Measurements from ENCODE around the gene UGT1A5.
"Not testable (repeated sequence)": the region's sequence is repeated elsewhere in the genome, so short reads cannot be mapped to it uniquely, and the experiment has no call there.

UGT1A5 gene

DNA sequence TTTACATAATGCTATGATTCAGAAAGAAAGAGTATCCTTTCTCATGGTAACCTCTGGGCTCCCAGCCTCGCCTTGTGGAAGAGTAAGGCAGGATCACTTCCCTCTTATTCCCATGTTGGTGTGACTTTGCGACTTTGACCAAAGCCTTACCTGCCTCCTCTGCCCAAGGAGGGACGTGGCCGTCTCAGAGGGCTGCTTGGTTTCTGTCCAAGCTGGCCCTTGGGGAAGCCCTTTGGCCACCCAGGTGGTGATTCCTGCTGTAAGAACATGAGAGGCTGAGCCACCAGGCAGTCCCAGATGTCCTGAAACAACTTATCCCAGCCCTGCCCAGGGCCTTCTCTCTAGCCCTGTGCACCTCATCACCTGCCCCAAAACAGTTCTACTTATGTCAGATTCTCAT, 14.0 kb upstream of the UGT1A5 start:
- DNase-seq: no peak

DNA sequence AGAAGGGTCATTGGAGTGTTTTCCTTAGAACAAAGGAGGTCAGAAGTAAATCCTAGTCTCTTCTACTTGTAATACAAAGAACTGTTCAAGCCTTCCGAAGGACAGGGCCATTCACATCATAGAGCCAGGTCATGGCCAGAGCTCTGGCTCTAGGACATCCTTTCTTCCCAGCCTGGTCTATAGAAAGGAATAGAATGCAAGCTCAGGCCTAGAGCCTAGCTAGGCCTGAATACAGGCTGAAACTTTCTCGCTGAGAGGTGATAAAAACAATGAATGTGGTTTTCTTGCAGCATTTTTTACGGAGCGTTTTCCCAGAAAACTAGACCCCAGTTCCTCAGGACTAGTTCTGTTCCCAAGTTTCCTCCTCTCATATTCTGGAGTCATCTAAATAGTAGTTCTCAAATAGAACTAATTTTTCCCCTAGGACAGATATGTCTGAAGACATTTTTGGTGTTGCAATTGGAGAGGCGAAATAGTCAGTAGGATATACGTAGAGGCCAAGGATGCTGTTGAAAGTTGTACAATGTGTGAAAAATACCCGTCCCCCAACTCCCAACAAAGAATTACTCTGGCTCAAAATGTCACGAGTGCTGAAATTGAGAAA, 13.2 kb upstream of the UGT1A5 start:
- DNase-seq: no peak

DNA sequence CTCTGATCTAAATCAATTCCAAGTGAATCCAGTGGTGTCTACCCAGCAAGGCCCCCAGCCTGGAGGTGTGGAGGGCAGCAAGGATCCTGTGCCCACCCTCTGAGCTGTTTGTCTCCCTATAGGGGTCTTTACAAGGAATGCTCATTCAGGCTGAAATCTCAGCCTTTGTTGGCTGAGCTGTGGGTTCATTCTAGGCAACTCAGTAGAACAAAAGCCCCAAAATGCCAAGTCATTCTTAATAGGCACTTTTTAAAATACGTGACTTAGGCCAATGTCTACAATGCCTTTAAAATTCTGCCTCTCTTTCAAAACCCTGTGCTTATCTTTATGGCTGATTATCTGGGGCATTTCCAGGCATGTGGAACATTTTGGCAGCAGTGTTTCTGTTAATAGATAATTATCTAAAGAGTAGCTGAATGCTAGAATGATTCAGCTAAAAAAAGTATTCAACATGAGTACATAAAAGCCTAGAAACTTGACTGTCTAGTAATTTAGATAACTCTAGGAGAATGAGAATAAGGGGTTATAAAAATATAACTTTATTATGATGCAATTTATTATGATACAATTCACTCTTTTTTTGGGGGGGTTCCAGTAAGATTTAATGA, 12.6 kb upstream of the UGT1A5 start:
- DNase-seq: no peak

DNA sequence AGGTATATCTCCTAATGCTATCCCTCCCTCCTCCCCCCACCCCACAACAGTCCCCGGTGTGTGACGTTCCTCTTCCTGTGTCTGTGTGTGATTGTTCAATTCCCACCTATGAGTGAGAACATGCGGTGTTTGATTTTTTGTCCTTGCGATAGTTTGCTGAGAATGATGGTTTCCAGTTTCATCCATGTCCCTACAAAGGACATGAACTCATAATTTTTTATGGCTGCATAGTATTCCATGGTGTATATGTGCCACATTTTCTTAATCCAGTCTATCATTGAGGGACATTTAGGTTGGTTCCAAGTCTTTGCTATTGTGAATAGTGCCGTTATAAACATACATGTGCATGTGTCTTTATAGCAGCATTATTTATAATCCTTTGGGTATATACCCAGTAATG, 11.9 kb upstream of the UGT1A5 start:
- DNase-seq: not testable (repeated sequence)

DNA sequence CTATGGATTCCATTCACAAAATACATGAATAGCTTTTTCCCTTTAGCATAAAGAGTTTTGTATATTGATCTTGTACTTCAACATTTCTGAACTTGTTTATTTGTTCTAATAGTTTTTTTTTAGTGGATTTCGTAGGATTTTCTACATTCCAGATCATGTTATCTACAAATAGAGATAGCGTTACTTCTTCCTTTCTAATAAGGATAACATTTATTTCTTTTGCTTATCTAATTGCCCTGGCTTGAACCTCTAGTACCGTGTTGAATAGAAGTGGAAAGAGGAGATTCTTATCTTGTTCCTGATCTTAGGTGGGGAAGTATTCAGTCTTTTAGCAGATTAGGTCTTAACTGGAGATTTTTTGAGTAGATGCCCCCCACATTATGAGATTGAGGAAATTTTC, 10.5 kb upstream of the UGT1A5 start:
- DNase-seq: no peak

DNA sequence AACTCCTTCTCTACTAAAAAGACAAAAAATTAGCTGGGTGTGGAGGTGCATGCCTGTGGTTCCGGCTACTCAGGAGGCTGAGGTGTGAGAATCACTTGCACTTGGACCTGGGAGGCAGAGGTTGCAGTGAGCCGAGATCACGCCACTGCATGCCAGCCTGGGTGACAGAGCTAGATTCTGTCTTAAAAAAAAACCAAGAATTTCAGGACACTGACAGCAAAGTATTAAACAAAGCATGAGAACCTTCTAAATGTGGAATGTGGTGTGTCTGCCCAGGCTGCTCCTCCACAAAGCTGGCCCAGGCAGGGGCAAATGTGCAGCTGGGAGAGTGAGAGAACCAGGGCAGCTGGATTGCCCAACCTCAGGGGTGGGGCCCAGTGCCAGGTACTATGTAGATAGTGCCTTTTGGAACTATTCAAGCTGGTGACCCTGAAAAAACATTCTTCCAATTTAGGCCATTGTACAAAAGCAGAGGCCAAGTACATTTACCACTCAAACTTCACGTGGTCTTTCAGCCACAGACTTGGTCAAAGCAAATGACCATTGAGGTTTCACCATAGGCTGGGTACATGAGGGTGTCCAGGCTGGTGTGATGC, 6.7 kb upstream of the UGT1A5 start:
- no peak for DNase-seq

DNA sequence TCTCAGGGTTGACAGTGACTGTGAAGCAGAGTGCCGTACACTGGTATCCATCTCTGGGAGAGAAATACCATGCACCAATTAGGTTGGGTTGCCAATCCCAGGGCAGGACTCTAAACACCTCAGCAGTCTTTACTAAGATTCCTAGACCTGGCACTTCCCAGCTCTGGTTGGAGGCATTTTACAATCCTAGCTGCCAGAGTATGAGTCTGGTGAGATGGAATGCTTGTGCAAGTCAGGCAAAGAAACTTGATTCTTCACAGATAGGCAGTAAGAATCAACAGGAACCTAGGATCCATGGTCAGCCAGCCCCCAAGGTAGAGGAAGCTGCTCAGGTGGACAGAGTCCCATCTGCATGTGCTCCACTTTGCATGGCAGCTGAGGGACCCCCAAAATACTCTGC, 6.0 kb upstream of the UGT1A5 start:
- DNase-seq: no peak

DNA sequence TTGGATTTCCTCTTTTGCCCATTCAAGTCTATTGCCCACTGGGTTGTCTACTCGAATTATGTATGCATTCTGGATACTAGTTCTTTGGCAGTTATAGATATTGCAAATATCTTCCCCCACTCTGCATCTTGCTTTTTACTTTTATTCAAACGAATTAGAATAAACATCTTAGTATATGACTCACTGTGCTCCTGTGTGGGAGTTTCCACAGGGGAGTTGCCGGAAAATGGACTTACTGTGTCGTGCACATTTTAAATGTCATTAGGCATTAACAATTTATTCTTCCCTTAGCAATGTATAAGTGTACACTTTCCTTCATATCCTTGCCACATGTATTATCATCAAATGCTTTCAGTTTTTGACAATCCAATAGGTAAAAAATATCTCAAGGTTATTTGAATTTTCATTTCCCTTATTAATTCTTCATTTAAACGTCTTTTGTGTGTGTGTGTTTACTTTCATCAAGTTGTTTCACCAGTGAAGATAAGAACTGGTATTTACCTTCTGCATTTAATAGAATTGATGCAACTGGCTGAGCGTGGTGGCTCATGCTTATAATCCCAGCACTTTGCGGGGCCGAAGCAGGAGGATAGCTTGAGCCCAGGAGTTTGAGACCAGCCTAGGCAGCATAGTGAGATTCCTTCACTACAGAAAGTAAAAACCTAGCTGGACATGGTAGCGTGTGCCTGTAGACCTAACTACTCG, 4.6 kb upstream of the UGT1A5 start:
- no peak for DNase-seq

DNA sequence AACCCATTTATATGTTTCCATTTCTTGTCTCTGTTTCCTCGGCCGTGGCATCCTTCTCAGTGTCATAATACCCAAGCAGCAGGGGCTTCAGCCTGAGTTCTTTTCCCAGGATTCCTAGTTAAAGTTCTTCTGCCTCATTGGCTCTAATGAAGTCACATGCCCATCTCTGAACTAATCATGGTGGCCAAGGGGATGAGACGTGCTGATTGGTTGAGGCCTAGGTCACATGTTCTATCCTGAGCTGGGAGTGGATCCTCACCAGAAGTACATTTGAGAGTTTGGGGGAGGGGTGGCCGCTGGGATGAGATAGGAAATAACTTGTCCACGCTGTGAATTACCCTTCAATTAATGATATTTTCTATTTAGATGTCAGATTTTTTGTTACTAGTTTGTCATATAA, 3.8 kb upstream of the UGT1A5 start:
- DNase-seq: no peak

DNA sequence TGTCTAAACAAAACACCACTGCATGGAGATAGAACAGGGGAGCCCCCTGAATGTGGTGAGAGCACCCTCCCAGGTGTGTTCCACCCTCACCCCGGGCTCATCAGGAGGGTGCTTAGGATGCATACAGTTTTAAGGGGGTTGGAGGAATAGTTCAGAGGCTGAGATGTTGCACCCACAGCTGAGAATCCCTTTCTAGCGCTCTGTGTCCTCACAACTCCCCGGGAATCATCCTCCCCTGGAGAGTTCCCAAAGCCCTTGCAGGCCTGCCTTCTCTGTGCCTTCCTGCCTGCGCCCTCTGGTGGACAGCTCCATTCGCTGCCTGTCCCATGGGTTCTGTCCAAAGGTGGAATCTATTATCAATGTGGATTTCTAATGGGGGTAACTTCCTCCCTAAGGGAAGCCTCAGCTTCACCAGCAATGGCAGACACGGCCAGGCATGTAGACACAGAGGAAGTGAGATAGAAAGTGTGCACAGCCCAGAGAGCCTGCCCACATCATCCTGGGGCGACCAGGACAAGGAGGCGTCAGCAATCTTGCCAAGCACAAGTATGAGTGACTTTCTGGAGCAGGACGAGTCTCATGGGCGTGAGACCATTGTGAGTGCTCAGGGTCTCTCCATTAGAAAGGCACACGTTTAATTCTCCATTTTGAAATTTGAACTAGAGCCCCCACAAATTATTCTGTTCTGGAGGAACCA, 1.2 kb upstream of the UGT1A5 start:
- DNase-seq: peak; percentile 71

DNA sequence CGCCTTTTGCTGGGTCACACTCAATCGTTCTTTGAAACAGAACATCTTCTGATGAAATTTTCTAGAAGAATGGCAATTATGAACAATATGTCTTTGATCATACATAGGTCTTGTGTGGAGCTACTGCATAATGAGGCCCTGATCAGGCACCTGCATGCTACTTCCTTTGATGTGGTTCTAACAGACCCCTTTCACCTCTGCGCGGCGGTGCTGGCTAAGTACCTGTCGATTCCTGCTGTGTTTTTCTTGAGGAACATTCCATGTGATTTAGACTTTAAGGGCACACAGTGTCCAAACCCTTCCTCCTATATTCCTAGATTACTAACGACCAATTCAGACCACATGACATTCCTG, 532 bp downstream of the UGT1A5 start:
- DNase-seq: no peak

DNA sequence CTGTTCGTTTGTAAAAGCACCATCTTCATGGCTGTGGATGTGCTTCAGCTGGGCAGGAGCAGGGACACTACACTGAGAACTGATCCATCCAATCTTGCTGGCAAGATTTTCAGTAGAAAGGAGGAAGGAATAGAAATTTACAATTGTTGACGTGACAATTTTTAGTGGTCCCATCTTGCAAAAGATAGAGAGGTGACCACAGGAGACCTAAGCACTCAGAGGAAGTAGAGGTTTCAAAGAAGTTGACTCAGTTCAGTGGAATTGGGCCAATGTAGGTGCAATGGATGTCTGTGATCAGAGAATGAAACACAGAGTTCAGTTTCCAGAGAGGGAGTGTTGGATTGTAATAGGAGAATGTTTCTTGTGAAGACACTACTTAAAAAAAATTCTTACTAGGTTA, 1.4 kb downstream of the UGT1A5 start:
- no peak for DNase-seq

DNA sequence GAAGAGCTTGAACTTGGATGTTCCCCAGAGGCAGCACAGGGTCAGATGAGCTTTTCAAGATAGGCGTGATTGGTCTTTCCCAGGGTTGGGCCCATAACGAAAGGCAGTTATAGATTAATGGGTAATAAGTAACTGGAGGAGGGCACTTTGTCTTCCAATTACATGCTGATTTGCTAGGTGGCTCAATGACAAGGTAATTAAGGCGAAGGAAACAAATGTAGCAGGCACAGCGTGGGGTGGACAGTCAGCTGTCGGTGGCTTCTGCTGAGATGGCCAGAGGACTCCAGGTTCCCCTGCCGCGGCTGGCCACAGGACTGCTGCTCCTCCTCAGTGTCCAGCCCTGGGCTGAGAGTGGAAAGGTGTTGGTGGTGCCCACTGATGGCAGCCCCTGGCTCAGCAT, 5.8 kb downstream of the UGT1A5 start, which contains the start of gene UGT1A4:
Gene UGT1A4 (plus strand): TSS at position 185 of the 400 bp plus-strand sequence. CDS start 85 bp downstream, at position 270.
- DNase-seq: no peak

DNA sequence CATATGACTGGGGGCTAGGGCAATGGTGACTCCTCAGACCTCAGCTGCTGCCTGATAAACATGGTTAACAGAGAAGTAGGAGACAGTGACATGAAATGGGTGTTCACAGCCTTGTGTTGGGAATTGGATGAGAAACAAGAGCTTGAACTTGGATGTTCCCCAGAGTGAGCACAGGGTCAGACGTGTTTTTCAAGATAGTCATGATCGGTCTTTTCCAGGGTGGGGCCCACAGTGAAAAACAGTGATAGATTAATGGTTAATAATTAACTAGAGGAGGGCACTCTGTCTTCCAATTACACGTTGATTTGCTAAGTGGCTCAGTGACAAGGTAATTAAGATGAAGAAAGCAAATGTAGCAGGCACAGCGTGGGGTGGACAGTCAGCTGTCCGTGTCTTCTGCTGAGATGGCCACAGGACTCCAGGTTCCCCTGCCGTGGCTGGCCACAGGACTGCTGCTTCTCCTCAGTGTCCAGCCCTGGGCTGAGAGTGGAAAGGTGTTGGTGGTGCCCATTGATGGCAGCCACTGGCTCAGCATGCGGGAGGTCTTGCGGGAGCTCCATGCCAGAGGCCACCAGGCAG, 16.1 kb downstream of the UGT1A5 start, which contains the start of gene UGT1A3:
Gene UGT1A3 (plus strand): TSS at position 320 of the 579 bp plus-strand sequence. CDS start 85 bp downstream, at position 405.
- no peak for DNase-seq

DNA sequence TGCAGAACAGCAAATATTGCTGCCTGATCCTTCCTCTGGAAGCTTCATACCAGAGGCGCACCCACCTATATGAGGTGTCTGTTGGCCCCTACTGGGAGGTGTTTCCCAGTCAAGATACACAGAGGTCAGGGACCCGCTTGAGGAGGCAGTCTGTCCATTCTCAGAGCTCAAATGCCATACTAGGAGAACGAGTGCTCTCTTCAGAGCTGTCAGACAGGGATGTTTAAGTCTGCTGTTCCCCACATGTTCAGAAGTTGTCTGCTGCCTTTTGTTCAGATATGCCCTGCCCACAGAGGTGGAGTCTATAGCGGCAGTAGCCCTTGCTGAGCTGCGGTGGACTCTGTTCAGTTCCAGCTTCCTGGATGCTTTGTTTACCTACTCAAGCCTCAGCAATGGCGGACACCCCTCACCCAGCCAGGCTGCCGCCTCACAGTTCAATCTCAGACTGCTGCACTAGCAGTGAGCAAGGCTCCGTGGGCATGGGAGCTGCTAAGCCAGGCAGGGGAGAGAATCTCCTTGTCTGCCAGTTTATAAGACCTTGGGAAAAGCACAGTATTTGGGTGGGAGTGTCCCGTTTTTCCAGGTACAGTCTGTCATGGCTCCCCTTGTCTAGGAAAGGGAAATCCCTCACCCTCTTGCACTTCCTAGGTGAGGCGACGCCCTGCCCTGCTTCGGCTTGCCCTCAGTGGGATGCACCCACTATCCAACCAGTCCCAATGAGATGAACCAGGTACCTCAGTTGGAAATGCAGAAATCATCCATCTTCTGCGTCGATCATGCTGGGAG, 24.4 kb downstream of the UGT1A5 start:
- DNase-seq: not testable (repeated sequence)

DNA sequence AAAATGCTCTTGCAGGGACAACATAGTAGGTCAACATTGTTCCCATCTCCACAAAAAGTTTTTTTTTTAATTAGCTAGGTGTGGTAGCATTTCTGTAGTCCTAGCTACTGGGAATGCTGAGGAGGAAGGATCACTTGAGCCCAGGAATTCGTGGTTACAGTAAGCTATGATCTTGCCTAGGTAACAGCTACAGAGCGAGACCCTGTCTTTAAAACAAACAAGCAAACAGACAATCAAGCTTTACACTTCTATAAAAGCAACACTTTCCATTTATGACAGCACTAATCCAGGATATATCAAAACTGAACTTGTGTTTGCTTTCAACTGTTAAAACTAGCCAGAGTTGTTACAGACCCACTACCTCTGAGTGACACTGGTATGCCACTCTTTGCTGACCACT, 28.2 kb downstream of the UGT1A5 start:
- DNase-seq: no peak

DNA sequence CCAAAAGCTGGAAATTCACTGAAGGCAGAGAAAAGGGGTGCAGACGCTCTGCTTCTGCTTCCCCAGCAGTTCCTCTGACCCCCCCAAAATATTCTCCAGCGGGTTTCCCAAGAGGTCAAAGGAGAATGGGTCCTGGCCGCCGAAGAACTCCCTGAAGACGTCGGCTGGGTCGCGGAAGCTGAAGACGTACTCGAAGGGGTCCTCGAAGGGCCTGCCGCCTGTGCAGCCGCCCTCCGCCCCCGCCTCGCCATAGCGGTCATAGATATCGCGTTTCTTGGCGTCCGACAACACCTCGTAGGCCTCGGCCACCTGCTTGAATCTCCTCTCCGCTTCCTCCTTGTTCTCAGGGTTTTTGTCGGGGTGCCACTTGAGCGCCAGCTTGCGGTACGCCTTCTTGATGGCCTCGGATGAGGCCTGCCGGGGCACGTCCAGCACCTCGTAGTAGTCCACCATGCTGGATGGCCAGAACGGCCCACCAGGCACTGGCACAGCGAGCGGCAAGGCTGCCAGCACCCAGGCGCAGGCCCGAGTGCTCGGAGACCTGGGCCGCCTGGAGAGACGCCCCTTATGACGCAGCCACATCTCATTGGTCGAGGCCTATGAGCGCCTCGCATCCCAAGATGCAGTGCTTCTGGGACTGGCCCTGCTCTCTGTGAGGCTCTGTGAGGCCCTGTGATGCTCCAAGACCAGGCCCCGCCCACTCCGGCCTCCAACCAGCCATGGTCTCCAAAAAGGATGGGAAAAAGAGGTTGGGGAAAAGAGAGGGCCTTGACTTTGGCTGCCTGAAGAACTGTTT, 31.0 kb downstream of the UGT1A5 start:
- no peak for DNase-seq

DNA sequence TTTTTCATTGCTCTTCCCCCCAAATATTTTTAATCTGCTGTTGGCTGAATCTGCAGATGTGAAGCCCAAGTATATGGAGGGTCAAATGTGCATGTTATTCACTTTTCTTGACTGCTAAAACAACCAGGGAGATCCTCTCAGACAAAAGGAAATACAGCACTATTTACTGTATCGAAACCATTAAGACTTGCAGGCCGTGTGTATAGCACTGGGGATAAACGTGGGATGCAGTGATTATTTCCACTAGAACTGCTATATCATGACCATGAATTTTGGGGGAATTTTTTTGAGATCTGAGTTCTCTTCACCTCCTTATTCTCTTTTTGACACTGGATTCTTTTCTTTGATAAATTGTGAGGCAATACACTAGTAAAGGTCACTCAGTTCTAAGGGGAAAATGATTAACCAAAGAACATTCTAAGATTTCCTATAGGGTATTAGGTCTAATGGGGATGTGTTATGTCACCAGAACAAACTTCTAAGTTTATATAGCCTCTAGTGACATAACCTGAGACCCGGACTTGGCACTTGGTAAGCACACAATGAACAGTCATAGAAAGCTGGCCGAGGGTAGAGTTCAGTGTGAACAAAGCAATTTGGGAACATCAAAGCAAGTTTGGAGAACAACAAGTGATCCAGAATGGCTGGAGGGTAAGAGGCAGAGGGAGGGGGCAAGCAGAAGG, 32.5 kb downstream of the UGT1A5 start:
- DNase-seq: no peak

DNA sequence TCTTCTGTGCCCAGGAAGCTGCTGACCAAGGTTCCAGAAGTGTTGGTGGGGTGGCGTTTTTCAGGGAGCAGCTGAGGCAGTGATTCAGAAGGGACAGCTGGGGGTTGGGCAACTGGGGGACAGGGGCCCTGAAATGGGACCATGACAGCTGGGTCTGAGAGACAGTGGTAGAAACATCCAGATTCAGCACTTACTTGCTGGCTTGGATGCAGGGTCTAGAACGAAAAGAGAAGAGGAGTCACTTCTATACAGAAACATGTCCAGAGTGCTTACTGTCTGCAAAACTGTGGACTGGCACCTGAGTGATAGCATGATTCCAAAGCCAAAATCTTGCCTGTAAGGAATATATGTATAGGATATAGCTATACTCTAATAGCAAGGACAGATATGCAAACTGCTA, 33.1 kb downstream of the UGT1A5 start:
- not testable (repeated sequence) for DNase-seq

DNA sequence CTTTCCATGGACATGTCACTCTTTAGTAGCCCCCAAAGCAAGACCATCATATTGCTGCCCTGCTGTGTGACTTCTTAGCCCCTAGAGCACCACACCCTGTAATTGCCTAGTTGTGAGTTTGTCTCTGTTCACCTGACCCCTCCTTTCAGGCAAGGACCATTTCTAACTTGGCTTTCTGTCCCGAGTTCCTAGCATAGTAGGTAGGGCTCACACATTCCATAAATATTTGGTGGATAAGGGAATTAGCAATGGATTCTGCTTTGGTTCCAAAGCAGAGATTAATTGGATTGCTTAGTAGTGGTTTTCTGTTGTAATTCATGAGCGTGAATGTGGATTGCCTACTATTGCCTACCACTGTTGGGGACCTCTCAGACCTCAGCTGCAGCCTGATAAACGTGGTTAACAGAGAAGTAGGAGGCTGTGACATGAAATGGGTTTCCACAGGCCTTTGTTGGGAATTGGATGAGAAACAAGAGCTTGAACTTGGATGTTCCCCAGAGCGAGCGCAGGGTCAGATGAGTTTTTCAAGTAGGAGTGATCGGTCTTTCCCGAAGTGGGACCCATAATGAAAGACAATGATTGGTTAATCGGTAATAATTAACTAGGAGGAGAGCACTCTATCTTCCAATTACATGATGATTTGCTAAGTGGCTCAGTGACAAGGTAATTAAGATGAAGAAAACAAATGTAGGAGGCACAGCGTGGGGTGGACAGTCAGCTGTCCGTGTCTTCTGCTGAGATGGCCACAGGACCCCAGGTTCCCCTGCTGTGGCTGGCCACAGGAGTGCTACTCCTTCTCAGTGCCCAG, 34.0 kb downstream of the UGT1A5 start:
- no peak for DNase-seq

All from activated CD4-positive, alpha-beta T cell treated with anti-CD3 and anti-CD28 coated beads, Interleukin-2, Interleukin-6, amounts not matched to agents 100 ng/mL and 50 ng/mL, durations not matched to agents 16 hours and 8 hours (primary cell).